CD4-positive, alpha-beta T cell treated with Interleukin-17A for 1 hour (primary cell): Measurements from ENCODE around the gene HOGA1.

Experiments used
- DNase-seq: peaks from one replicate; pipeline ENCODE4 v3.0.0-alpha.2; 2020

Gene HOGA1

DNA sequence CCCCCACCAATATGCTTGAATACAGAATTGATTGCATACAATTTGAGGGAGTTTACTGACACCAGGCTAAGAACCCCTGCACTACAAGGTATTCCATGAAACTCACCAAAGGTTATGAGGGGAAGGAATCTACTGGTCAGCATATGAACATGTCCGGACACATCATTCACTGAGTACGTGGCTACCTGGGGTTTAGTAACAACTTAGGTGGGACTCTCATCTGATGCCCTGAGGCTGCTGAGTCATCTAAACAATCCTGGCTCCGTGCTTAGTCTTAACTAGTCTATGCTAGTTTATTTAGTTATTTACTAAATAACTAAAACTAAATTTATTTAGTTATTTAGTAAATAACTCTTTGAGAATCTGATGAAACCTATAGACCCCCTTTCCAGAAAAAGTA is 67.6 kb downstream of the HOGA1 start:
- no peak for DNase-seq

DNA sequence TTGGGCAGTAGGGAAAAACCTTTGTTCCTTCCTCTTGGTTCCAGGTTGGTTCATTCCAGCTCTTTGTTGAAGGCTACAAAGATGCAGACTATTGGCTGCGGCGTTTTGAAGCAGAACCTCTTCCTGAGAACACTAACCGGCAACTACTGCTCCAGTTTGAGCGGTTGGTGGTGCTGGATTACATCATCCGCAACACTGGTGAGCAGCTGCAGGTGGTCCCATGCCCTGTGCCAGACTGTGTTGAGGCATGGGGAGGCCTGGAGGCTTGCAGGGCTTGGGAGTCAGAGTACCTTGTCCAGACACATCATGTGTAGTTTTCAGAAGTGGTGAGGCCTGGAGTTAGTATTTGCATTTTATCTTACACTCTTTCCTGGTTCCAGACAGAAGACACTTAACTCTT is 72.6 kb downstream of the HOGA1 start:
- DNase-seq: no peak

GRCh38 chr10:97659589-97659988 is 75.4 kb downstream of the HOGA1 start:
- no peak for DNase-seq
